PC-3 (cell line): ENCODE data around the gene PRRX1. TPM values are rescaled to one million over a fixed set of nuclear protein-coding genes. Genes with fewer than 3 reads are reported as not detected.
A peak's percentile ranks its signal among the peaks of the same experiment; 100 is the strongest.

Experiments used
- ATAC-seq: fragments of 200-7000 bp; cut with Tn5 transposase; 2 replicates; pipeline ENCODE4 v1.9.1; 2020; ENCODE audit warnings: mild to moderate bottlenecking, moderate library complexity
- BruUV-seq: library from RNA; stranded (reverse); fragments of 400-500 nt; replicated peaks from 2 replicates; lab custom pipeline; 2021; lab: Mats Ljungman, UMichigan
- CTCF ChIA-PET: fragments of 300-600 bp; sonication (Branson Sonifier 250); formaldehyde crosslinking; loops from one replicate; lab custom pipeline; 2022; ENCODE audit warnings: antibody characterized with exemption; lab: Charles Lee
- POLR2A ChIA-PET: fragments of 300-600 bp; sonication (Branson Sonifier 250); formaldehyde crosslinking; loops from one replicate; lab custom pipeline; 2022; ENCODE audit warnings: antibody characterized with exemption; ENCODE audit not compliant: unreplicated experiment; lab: Charles Lee
- DNase-seq: peaks from one replicate; pipeline ENCODE4 v3.0.0-alpha.2; 2015
- H2AFZ ChIP-seq: fragments of 300-600 bp; sonication (generic); 2 replicates; pipeline ENCODE4 v1.6.0; 2016; ENCODE audit warnings: antibody characterized with exemption, low read length
- H3F3A ChIP-seq: fragments of 300-600 bp; sonication (generic); one replicate; pipeline ENCODE4 v1.6.0; 2017; ENCODE audit warnings: antibody characterized with exemption, low read length, control low read depth, mild to moderate bottlenecking; ENCODE audit not compliant: unreplicated experiment
- H3K27ac ChIP-seq: fragments of 300-600 bp; sonication (generic); 2 replicates; pipeline ENCODE4 v1.5.1; 2016; ENCODE audit warnings: mild to moderate bottlenecking, low read length
- H3K27me3 ChIP-seq: fragments of 300-600 bp; sonication (generic); 2 replicates; pipeline ENCODE4 v1.6.1; 2016; ENCODE audit warnings: low read length, mixed read lengths
- H3K36me3 ChIP-seq: fragments of 300-600 bp; sonication (generic); 2 replicates; pipeline ENCODE4 v1.6.1; 2016; ENCODE audit warnings: low read depth, mixed run types, low read length, mixed read lengths
- H3K4me1 ChIP-seq: fragments of 300-600 bp; sonication (generic); 2 replicates; pipeline ENCODE4 v1.5.1; 2016; ENCODE audit warnings: low read length; ENCODE audit not compliant: insufficient read depth
- H3K4me2 ChIP-seq: fragments of 300-600 bp; sonication (generic); 2 replicates; pipeline ENCODE4 v1.6.0; 2016; ENCODE audit warnings: low read length
- H3K4me3 ChIP-seq: fragments of 300-600 bp; sonication (generic); 2 replicates; pipeline ENCODE4 v1.5.1; 2016; ENCODE audit warnings: mild to moderate bottlenecking, low read length, mixed read lengths
- H3K79me2 ChIP-seq: fragments of 300-600 bp; sonication (generic); 2 replicates; pipeline ENCODE4 v1.6.1; 2017; ENCODE audit warnings: low read length, mixed read lengths
- H3K9ac ChIP-seq: fragments of 300-600 bp; sonication (generic); 2 replicates; pipeline ENCODE4 v1.6.0; 2016; ENCODE audit warnings: mild to moderate bottlenecking, low read length
- H3K9me2 ChIP-seq: fragments of 300-600 bp; sonication (generic); replicated peaks from 2 replicates; pipeline ENCODE4 v1.6.1; 2016; ENCODE audit warnings: mixed run types, low read length, mixed read lengths
- H3K9me3 ChIP-seq: fragments of 300-600 bp; sonication (generic); 2 replicates; pipeline ENCODE4 v1.6.1; 2016; ENCODE audit warnings: low read length, mixed read lengths
- H4K20me1 ChIP-seq: fragments of 300-600 bp; sonication (generic); 2 replicates; pipeline ENCODE4 v1.6.1; 2016; ENCODE audit warnings: low read length, mixed read lengths
- CTCF ChIP-seq: fragments of 300-600 bp; sonication (generic); conservative IDR thresholded peaks from 2 replicates; pipeline ENCODE4 v1.5.1; 2017; ENCODE audit warnings: antibody characterized with exemption, low read depth, mild to moderate bottlenecking, low read length
- EZH2 ChIP-seq: fragments of 300-600 bp; sonication (generic); IDR thresholded peaks from one replicate; pipeline ENCODE4 v1.6.1; 2017; ENCODE audit warnings: antibody characterized with exemption, mild to moderate bottlenecking, low read length; ENCODE audit not compliant: unreplicated experiment
- EZH2phosphoT487 ChIP-seq: fragments of 300-600 bp; sonication (generic); IDR thresholded peaks from 2 replicates; pipeline ENCODE4 v1.6.1; 2018; ENCODE audit warnings: mild to moderate bottlenecking, antibody characterized with exemption, low read length, borderline replicate concordance
- intact Hi-C: fragments of 100-400 bp; cut with micrococcal nuclease; formaldehyde crosslinking; loops from 2 replicates; pipeline ENCODE4 v1.9.0; 2023
- total RNA-seq: library from RNA; depleted of rRNA; stranded (reverse); fragments of >200 nt; gene quantifications from 2 replicates; pipeline ENCODE4 v1.2.3, GENCODE V29; 2014

PRRX1 gene
- total RNA-seq, 1 experiment from 2014 or later: not detected

GRCh38 chr1:170711682-170712081 is 47.8 kb downstream of the PRRX1 start:
- H4K20me1 ChIP-seq: no peaks in the 10 kb centered on the region
- H3K79me2 ChIP-seq: no peaks in the 10 kb centered on the region
- H3K27ac ChIP-seq: peak overlapping the region; percentile 90
- no peak overlapping the region for H2AFZ ChIP-seq
- POLR2A ChIA-PET: no interaction called here
- BruUV-seq: no TSS peak
- peaks cover 41% of the 10 kb centered on the region for H3K4me1 ChIP-seq
- H3K9ac ChIP-seq: peak overlapping the region; percentile 30
- DNase-seq (peak; percentile 73), ATAC-seq (peak; percentile 43)
- no peaks in the 10 kb centered on the region for H3K9me2 ChIP-seq
- intact Hi-C loops: no loop called here
- peak overlapping the region; percentile 32; the same call in 1 of the 2 replicates for H3K4me3 ChIP-seq
- H3K36me3 ChIP-seq: no peaks in the 10 kb centered on the region
- CTCF ChIA-PET: no interaction called here
- no peaks in the 10 kb centered on the region for H3K9me3 ChIP-seq
- TF ChIP-seq EZH2phosphoT487: no peak
- H3K27me3 ChIP-seq: no peaks in the 10 kb centered on the region
- peaks cover 14% of the 10 kb centered on the region for H3F3A ChIP-seq
- peak overlapping the region; percentile 50 for H3K4me2 ChIP-seq

GRCh38 chr1:170714163-170714562 is 50.2 kb downstream of the PRRX1 start:
- ChIA-PET CTCF (no interaction called here), POLR2A (no interaction called here)
- DNase-seq (no peak), ATAC-seq (no peak)
- Histone ChIP-seq H3F3A (peaks cover 7% of the 10 kb centered on the region), H4K20me1 (no peaks in the 10 kb centered on the region), H3K79me2 (no peaks in the 10 kb centered on the region), H3K4me3 (no peak overlapping the region), H3K9me3 (no peaks in the 10 kb centered on the region), H3K36me3 (no peaks in the 10 kb centered on the region), H3K27ac (no peak overlapping the region), H3K27me3 (no peaks in the 10 kb centered on the region), H3K9ac (no peak overlapping the region), H2AFZ (no peak overlapping the region), H3K4me1 (peaks cover 21% of the 10 kb centered on the region), H3K4me2 (no peak overlapping the region), H3K9me2 (no peaks in the 10 kb centered on the region)
- intact Hi-C loops: no loop called here
- TF ChIP-seq EZH2 (no peak), CTCF (no peak), EZH2phosphoT487 (no peak)
- BruUV-seq: no TSS peak

- POLR2A ChIA-PET: no interaction called here
- CTCF ChIA-PET: no interaction called here
- no peaks in the 10 kb centered on the region for H3K9me3 ChIP-seq
- H4K20me1 ChIP-seq: no peaks in the 10 kb centered on the region
- H2AFZ ChIP-seq: no peak overlapping the region
- H3K79me2 ChIP-seq: no peaks in the 10 kb centered on the region
- H3K36me3 ChIP-seq: no peaks in the 10 kb centered on the region
- ATAC-seq (no peak), DNase-seq (no peak)
- H3K4me2 ChIP-seq: no peak overlapping the region
- no peak overlapping the region for H3K4me3 ChIP-seq
- no TSS peak for BruUV-seq
- no peak overlapping the region for H3K27ac ChIP-seq
- TF ChIP-seq CTCF: no peak
- TF ChIP-seq EZH2: no peak
- no peak for TF ChIP-seq EZH2phosphoT487
- intact Hi-C loops: no loop called here
- peaks cover 16% of the 10 kb centered on the region for H3K4me1 ChIP-seq
- no peaks in the 10 kb centered on the region for H3K9me2 ChIP-seq
- no peaks in the 10 kb centered on the region for H3K27me3 ChIP-seq
- no peak overlapping the region for H3K9ac ChIP-seq
- H3F3A ChIP-seq: peaks cover 7% of the 10 kb centered on the region
These were observed 51.0 kb downstream of the PRRX1 start for GRCh38 chr1:170714938-170715337.
